OCI-LY3 (cell line): ENCODE results near the gene PEX7.
"Not testable (repeated sequence)": the region's sequence is repeated elsewhere in the genome, so short reads cannot be mapped to it uniquely, and the experiment has no call there.

Source experiments
- H2AFZ ChIP-seq: fragments of 200-600, 300-600 bp; shearing (Covaris generic); 2 replicates; pipeline ENCODE4 v1.6.0; 2014; ENCODE audit warnings: antibody characterized with exemption, low read depth, low read length
- H3K27ac ChIP-seq: fragments of 200-600, 300-600 bp; sonication (generic); 2 replicates; pipeline ENCODE4 v1.5.1; 2014; ENCODE audit warnings: mild to moderate bottlenecking, low read length, moderate library complexity, mixed read lengths
- H3K27me3 ChIP-seq: fragments of 200-600, 300-600 bp; sonication (generic); 2 replicates; pipeline ENCODE4 v1.6.1; 2014; ENCODE audit warnings: low read depth, low read length, mixed read lengths
- H3K36me3 ChIP-seq: fragments of 200-600, 300-600 bp; sonication (generic); replicated peaks from 2 replicates; pipeline ENCODE3; 2014; ENCODE audit warnings: low read depth, low read length, mixed read lengths
- H3K4me1 ChIP-seq: fragments of 300-600, 200-600 bp; sonication (generic); 2 replicates; pipeline ENCODE4 v1.6.1; 2014; ENCODE audit warnings: low read length, mixed read lengths
- H3K4me2 ChIP-seq: fragments of 200-600, 300-600 bp; sonication (generic); 2 replicates; pipeline ENCODE4 v1.6.1; 2014; ENCODE audit warnings: low read length, mixed read lengths
- H3K4me3 ChIP-seq: fragments of 300-600, 200-600 bp; sonication (generic); 2 replicates; pipeline ENCODE4 v1.5.1; 2014; ENCODE audit warnings: antibody characterized with exemption, mild to moderate bottlenecking, low read length, moderate library complexity
- H3K79me2 ChIP-seq: fragments of 300-600, 200-600 bp; shearing (Covaris generic); 2 replicates; pipeline ENCODE4 v1.6.1; 2014; ENCODE audit warnings: mild to moderate bottlenecking, low read length, mixed read lengths
- H3K9ac ChIP-seq: fragments of 300-600, 200-600 bp; shearing (Covaris generic); 2 replicates; pipeline ENCODE4 v1.6.0; 2014; ENCODE audit warnings: mild to moderate bottlenecking, low read length, moderate library complexity
- H3K9me3 ChIP-seq: fragments of 200-600, 300-600 bp; shearing (Covaris generic); 2 replicates; pipeline ENCODE4 v1.6.1; 2014; ENCODE audit warnings: low read length, mixed read lengths; ENCODE audit not compliant: insufficient read depth
- H4K20me1 ChIP-seq: fragments of 200-600, 300-600 bp; sonication (generic); 2 replicates; pipeline ENCODE4 v1.6.1; 2016; ENCODE audit warnings: low read length, mixed read lengths; ENCODE audit not compliant: insufficient read depth
- CTCF ChIP-seq: fragments of 200-600, 300-600 bp; sonication (generic); IDR thresholded peaks from 2 replicates; pipeline ENCODE4 v1.5.1; 2014; ENCODE audit warnings: antibody characterized with exemption, low read length, low read depth
- EZH2phosphoT487 ChIP-seq: fragments of 200-600 bp; shearing (Covaris generic); IDR thresholded peaks from 2 replicates; pipeline ENCODE4 v1.6.1; 2018; ENCODE audit warnings: antibody characterized with exemption, mixed run types, low read depth

Gene PEX7

GRCh38 chr6:136803608-136804007 lies 18.8 kb upstream of the PEX7 start:
- H3K4me2 ChIP-seq = no peak overlapping the region
- no peak overlapping the region for H2AFZ ChIP-seq
- TF ChIP-seq CTCF (no peak), EZH2phosphoT487 (no peak)
- H3K27me3 ChIP-seq = no peaks in the 10 kb centered on the region
- no peak overlapping the region for H3K9ac ChIP-seq
- no peaks in the 10 kb centered on the region for H3K36me3 ChIP-seq
- no peak overlapping the region for H3K27ac ChIP-seq
- no peaks in the 10 kb centered on the region for H3K4me1 ChIP-seq
- no peaks in the 10 kb centered on the region for H3K79me2 ChIP-seq
- H4K20me1 ChIP-seq = no peaks in the 10 kb centered on the region
- H3K9me3 ChIP-seq = no peaks in the 10 kb centered on the region
- H3K4me3 ChIP-seq = no peak overlapping the region

GRCh38 chr6:136809091-136809860 lies 13.1 kb upstream of the PEX7 start:
- TF ChIP-seq EZH2phosphoT487 (no peak), CTCF (no peak)
- Histone ChIP-seq H3K79me2 (no peaks in the 10 kb centered on the region), H2AFZ (no peak overlapping the region)

GRCh38 chr6:136811272-136811671 lies 11.1 kb upstream of the PEX7 start:
- H2AFZ ChIP-seq = no peak overlapping the region
- H3K4me1 ChIP-seq = no peaks in the 10 kb centered on the region
- no peaks in the 10 kb centered on the region for H3K27me3 ChIP-seq
- no peaks in the 10 kb centered on the region for H3K9me3 ChIP-seq
- no peaks in the 10 kb centered on the region for H4K20me1 ChIP-seq
- TF ChIP-seq EZH2phosphoT487 (no peak), CTCF (no peak)
- H3K9ac ChIP-seq = no peak overlapping the region
- no peaks in the 10 kb centered on the region for H3K36me3 ChIP-seq
- H3K4me3 ChIP-seq = no peak overlapping the region
- H3K27ac ChIP-seq = no peak overlapping the region
- H3K4me2 ChIP-seq = no peak overlapping the region
- no peaks in the 10 kb centered on the region for H3K79me2 ChIP-seq

More at GRCh38 chr6:136809091-136809860, 13.1 kb upstream of the PEX7 start:
- no peaks in the 10 kb centered on the region for H3K9me3 ChIP-seq
- no peaks in the 10 kb centered on the region for H3K27me3 ChIP-seq
- no peaks in the 10 kb centered on the region for H3K4me1 ChIP-seq
- no peak overlapping the region for H3K4me2 ChIP-seq
- H4K20me1 ChIP-seq = no peaks in the 10 kb centered on the region
- no peak overlapping the region for H3K4me3 ChIP-seq
- H3K27ac ChIP-seq = no peak overlapping the region
- H3K9ac ChIP-seq = no peak overlapping the region
- H3K36me3 ChIP-seq = no peaks in the 10 kb centered on the region

- H3K4me2 ChIP-seq = no peak overlapping the region
- H3K36me3 ChIP-seq = no peaks in the 10 kb centered on the region
- no peaks in the 10 kb centered on the region for H3K79me2 ChIP-seq
- TF ChIP-seq CTCF = no peak
- no peak for TF ChIP-seq EZH2phosphoT487
- no peaks in the 10 kb centered on the region for H3K9me3 ChIP-seq
- no peaks in the 10 kb centered on the region for H3K4me1 ChIP-seq
- no peak overlapping the region for H3K4me3 ChIP-seq
- no peaks in the 10 kb centered on the region for H4K20me1 ChIP-seq
- no peak overlapping the region for H2AFZ ChIP-seq
- no peaks in the 10 kb centered on the region for H3K27me3 ChIP-seq
- no peak overlapping the region for H3K9ac ChIP-seq
- no peak overlapping the region for H3K27ac ChIP-seq
Observed at GRCh38 chr6:136812174-136812573, 10.2 kb upstream of the PEX7 start.

GRCh38 chr6:136815608-136816007 lies 6.8 kb upstream of the PEX7 start:
- not testable (repeated sequence) for H3K9me3 ChIP-seq

More at GRCh38 chr6:136815608-136816007, 6.8 kb upstream of the PEX7 start:
- not testable (repeated sequence) for H3K9ac ChIP-seq, H3K4me2 ChIP-seq, H3K79me2 ChIP-seq, H2AFZ ChIP-seq, H3K27ac ChIP-seq, H3K27me3 ChIP-seq, H3K4me3 ChIP-seq, H3K4me1 ChIP-seq, H4K20me1 ChIP-seq, H3K36me3 ChIP-seq
